Body of pancreas (tissue), 4 donors: ENCODE measurements around the gene ESYT1. TPM values are rescaled to one million over a fixed set of nuclear protein-coding genes. Genes with fewer than 3 reads are reported as not detected.

Source experiments
- ATAC-seq: fragments of 150-250 bp; one replicate; pipeline ENCODE4 v1.9.1; 2016
- DNase-seq, 4 donors: peaks; one replicate each; pipeline ENCODE4 v3.0.0-alpha.2; 2019
- H3K27ac ChIP-seq, 4 donors: fragments of 200-600 bp; sonication (generic); 1 replicate in 3 of 4; 2 replicates in 1 of 4; pipeline versions ENCODE4 v1.5.1 to v1.6.1; 2016 to 2019; ENCODE audit warnings: mild to moderate bottlenecking in 1 of 4, mixed read lengths in 1 of 4, moderate library complexity in 1 of 4
- H3K27me3 ChIP-seq, 2 donors: fragments of 200-600 bp; sonication (generic); one replicate each; pipeline ENCODE4 v1.6.0; 2016; ENCODE audit warnings: mild to moderate bottlenecking in 1 of 2
- H3K36me3 ChIP-seq, 2 donors: fragments of 200-600 bp; sonication (generic); replicated peaks in 1 of 2; 2 replicates each; pipeline ENCODE4 v1.5.1; 2016; ENCODE audit warnings: low read depth in 2 of 2; ENCODE audit not compliant: insufficient read depth in 1 of 2
- H3K4me1 ChIP-seq: fragments of 200-600 bp; sonication (generic); one replicate; pipeline ENCODE4 v1.6.0; 2016
- H3K4me3 ChIP-seq, 2 donors: fragments of 200-600 bp; sonication (generic); 1 replicate in 1 of 2; 2 replicates in 1 of 2; pipeline ENCODE4 v1.5.1; 2016 to 2019
- H3K9me3 ChIP-seq, 3 donors: fragments of 200-600 bp; sonication (generic); 1 replicate in 2 of 3; 2 replicates in 1 of 3; pipeline ENCODE4 v1.5.1; 2016
- POLR2A ChIP-seq, 3 donors: fragments of 450-650 bp; IDR thresholded peaks; one replicate each; pipeline ENCODE4 v1.6.1; 2016; ENCODE audit warnings: antibody characterized with exemption in 3 of 3, mild to moderate bottlenecking in 2 of 3
- WGBS, 2 donors: methylation state at CpG; one replicate each; pipeline ENCODE4 v1.1.5; 2017; 5-methylcytosine and 5-hydroxymethylcytosine counted together
- intact Hi-C: fragments of 100-400 bp; cut with DNase I; formaldehyde crosslinking; loops from one replicate; pipeline ENCODE4 v1.15.1; 2023
- total RNA-seq, 2 donors: library from RNA; depleted of rRNA; stranded (reverse); fragments of >200 nt; gene quantifications; one replicate each; pipeline ENCODE4 v1.1.0, GENCODE V29; 2016
- TF ChIP-seq, protein P1 (sequence below), 7 experiments: fragments of 450-650 bp in 4 of 7; fragments of 200-600 bp in 3 of 7; sonication (generic) in 3 of 7; IDR thresholded peaks; one replicate each; pipeline ENCODE4 v1.5.1; 2016 to 2019; ENCODE audit warnings: antibody characterized with exemption in 7 of 7

ESYT1 gene
- total RNA-seq, 2 donors from 2014 or later = 43.3 to 182 TPM

DNA sequence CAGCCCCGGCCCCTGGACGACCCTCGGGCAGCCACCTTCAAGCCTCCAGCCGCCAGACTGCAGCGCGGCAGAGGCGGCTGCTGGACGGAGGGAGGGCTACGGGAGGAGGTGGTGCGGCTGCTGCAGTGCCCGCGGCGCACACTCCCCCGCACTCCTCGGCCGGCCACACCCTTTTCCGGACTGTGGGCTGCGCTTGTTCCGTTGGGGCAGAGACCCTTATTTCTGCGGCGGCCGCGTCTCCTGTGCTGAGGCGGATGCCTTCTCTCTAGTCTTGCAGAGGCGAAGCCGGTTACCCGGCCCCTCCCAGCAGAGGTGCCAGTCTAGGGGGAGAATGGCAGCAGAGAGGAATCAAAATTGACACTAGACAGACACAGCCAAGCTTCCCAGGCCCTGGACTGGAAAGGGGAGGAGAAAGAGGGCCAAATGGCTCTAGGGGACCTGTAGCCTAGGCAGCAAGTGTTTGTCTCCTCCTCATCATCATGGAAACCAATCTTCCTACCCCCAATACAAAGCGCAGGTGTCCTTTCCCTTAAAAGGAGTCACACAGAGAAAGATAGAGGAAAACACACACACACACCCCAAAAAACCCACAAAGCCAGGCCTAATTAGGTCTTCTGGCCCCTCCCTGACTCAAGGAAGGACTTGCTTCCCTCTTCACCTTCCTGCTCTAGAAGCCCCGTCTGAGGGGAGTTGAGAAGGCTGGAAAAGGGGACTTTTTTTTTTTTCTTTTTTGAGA lies 1.3 kb downstream of the ESYT1 start:
- DNase-seq = peak; percentile 53 to 69 (median 65)
- Histone ChIP-seq H3K9me3 (no peaks in the 10 kb centered on the region), H3K36me3 (peaks cover 0 to 14% of the 10 kb centered on the region in 2 donors), H3K4me3 (peak overlapping the region; percentile 26 to 77), H3K27me3 (no peaks in the 10 kb centered on the region), H3K27ac (peak overlapping the region in 3 of 4 donors; percentile 91 to 92 (median 91)), H3K4me1 (peaks cover 41% of the 10 kb centered on the region)
- TF ChIP-seq, protein P1, sequence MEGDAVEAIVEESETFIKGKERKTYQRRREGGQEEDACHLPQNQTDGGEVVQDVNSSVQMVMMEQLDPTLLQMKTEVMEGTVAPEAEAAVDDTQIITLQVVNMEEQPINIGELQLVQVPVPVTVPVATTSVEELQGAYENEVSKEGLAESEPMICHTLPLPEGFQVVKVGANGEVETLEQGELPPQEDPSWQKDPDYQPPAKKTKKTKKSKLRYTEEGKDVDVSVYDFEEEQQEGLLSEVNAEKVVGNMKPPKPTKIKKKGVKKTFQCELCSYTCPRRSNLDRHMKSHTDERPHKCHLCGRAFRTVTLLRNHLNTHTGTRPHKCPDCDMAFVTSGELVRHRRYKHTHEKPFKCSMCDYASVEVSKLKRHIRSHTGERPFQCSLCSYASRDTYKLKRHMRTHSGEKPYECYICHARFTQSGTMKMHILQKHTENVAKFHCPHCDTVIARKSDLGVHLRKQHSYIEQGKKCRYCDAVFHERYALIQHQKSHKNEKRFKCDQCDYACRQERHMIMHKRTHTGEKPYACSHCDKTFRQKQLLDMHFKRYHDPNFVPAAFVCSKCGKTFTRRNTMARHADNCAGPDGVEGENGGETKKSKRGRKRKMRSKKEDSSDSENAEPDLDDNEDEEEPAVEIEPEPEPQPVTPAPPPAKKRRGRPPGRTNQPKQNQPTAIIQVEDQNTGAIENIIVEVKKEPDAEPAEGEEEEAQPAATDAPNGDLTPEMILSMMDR (IDR thresholded peaks at IDR 0.05) = no peak
- peak in 2 of 3 donors; percentile 32 to 52 for TF ChIP-seq POLR2A (IDR thresholded peaks at IDR 0.05)
- 4 to 6% methylated on average over 17 to 29 of the region's 29 CpGs for WGBS, 2 donors
- no peak for ATAC-seq
- intact Hi-C loops = no loop called here

DNA sequence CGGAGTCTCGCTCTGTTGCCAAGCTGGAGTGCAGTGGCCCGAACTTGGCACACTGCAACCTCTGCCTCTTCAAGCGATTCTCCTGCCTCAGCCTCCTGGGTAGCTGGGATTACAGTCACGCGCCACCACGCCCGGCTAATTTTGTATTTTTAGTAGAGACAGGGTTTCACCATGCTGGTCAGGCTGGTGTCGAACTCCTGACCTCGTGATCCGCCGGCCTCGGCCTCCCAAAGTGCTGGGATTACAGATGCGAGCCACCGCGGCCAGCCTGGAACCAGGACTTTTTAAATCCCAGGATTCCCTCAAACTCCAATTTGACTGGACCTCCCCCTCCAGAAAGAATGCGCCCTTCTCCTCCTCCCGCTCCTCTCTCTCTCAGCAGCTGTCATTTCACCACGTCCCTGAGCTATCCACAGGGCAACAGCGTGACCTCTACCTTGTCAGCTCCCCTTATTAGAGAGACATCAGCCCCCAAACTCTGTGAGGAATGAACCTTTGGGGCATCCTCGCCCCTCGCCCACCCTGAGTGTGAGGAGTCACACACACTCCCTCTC lies 2.0 kb downstream of the ESYT1 start:
- peaks cover 41% of the 10 kb centered on the region for H3K4me1 ChIP-seq
- no peaks in the 10 kb centered on the region for H3K9me3 ChIP-seq
- H3K27me3 ChIP-seq = no peaks in the 10 kb centered on the region
- peaks cover 0 to 14% of the 10 kb centered on the region in 2 donors for H3K36me3 ChIP-seq
- intact Hi-C loops = no loop called here
- H3K27ac ChIP-seq = peak overlapping the region in 1 of 4 donors; percentile 92
- no peak for TF ChIP-seq POLR2A (IDR thresholded peaks at IDR 0.05)
- TF ChIP-seq, protein P1 (IDR thresholded peaks at IDR 0.05) = no peak
- WGBS, 2 donors = 80 to 84% methylated on average over 18 to 22 of the region's 22 CpGs
- ATAC-seq = no peak
- H3K4me3 ChIP-seq = no peak overlapping the region
- no peak for DNase-seq

DNA sequence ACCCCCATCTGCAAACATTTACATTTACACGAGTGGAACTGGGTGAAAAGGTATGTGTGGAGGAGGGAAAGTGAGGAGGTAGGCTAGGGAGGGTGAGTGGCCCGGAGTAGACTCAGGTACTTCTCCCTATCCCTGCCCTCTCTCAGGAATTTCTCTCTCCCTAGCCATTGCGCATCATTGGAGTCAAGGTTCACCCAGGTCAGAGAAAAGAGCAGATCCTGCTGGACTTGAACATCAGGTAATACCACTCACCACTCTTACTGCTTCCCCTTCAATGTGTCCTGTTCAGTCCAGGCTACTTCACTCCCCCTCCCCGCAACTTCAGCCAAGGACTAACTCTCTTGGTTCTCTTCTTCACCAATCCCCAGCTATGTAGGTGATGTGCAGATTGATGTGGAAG lies 2.8 kb downstream of the ESYT1 start:
- no peak overlapping the region for H3K4me3 ChIP-seq
- intact Hi-C loops = no loop called here
- no peak for DNase-seq
- ATAC-seq = no peak
- TF ChIP-seq, protein P1 (IDR thresholded peaks at IDR 0.05) = no peak
- TF ChIP-seq POLR2A (IDR thresholded peaks at IDR 0.05) = no peak
- no peaks in the 10 kb centered on the region for H3K27me3 ChIP-seq
- H3K36me3 ChIP-seq = peaks cover 0 to 14% of the 10 kb centered on the region in 2 donors
- peaks cover 34% of the 10 kb centered on the region for H3K4me1 ChIP-seq
- H3K27ac ChIP-seq = no peak overlapping the region
- 86 to 88% methylated on average over 3 to 4 of the region's 4 CpGs for WGBS, 2 donors
- no peaks in the 10 kb centered on the region for H3K9me3 ChIP-seq

- Histone ChIP-seq H3K27me3 (no peaks in the 10 kb centered on the region), H3K9me3 (no peaks in the 10 kb centered on the region), H3K4me1 (peaks cover 9% of the 10 kb centered on the region), H3K4me3 (no peak overlapping the region), H3K36me3 (peaks cover 18 to 35% of the 10 kb centered on the region in 2 donors), H3K27ac (no peak overlapping the region)
- no peak for DNase-seq
- WGBS, 2 donors = 96% methylated on average over 6 of the region's 6 CpGs
- TF ChIP-seq POLR2A (IDR thresholded peaks at IDR 0.05) = no peak
- TF ChIP-seq, protein P1 (IDR thresholded peaks at IDR 0.05) = no peak
- no peak for ATAC-seq
- intact Hi-C loops = no loop called here
Measured at GRCh38 chr12:56134897-56135296, 6.8 kb downstream of the ESYT1 start.
